H1 (cell line): ENCODE measurements around the gene CACUL1. TPM values are rescaled to one million over a fixed set of nuclear protein-coding genes. Genes with fewer than 3 reads are reported as not detected.

Experiments used
- ASH2L ChIP-seq: fragments of 200-600, 300-600 bp; sonication (generic); IDR thresholded peaks from one replicate; pipeline ENCODE4 v1.7.1; 2017; ENCODE audit warnings: low read length
- BACH1 ChIP-seq: IDR thresholded peaks from 2 replicates; pipeline ENCODE4 v1.6.1; 2012; ENCODE audit warnings: low read length, improper control_type of control experiment
- BCL11A ChIP-seq, 2 experiments: IDR thresholded peaks; one replicate each; pipeline ENCODE4 v1.6.1; 2011; ENCODE audit warnings: low read depth in 2 of 2, low read length in 2 of 2, mild to moderate bottlenecking in 2 of 2
- HDAC2 ChIP-seq, 2 experiments: fragments of 300-600 bp in 1 of 2; sonication (generic) in 1 of 2; IDR thresholded peaks; 2 replicates each; pipeline ENCODE4 v1.6.1; 2011 to 2012; ENCODE audit warnings: low read depth in 2 of 2, low read length in 2 of 2, mild to moderate bottlenecking in 2 of 2, moderate library complexity in 2 of 2, borderline replicate concordance in 1 of 2, inconsistent platforms in 1 of 2
- JUND ChIP-seq: IDR thresholded peaks from 2 replicates; pipeline ENCODE4 v1.6.1; 2011; ENCODE audit warnings: mild to moderate bottlenecking, improper control_type of control experiment, low read length
- POLR2A ChIP-seq, 2 experiments: IDR thresholded peaks; 1 replicate in 1 of 2; 2 replicates in 1 of 2; pipeline ENCODE4 v1.6.1; 2011; ENCODE audit warnings: low read depth in 2 of 2, low read length in 2 of 2, mild to moderate bottlenecking in 2 of 2; ENCODE audit errors: control extremely low read depth in 1 of 2
- TEAD4 ChIP-seq: IDR thresholded peaks from 2 replicates; pipeline ENCODE4 v1.6.1; 2012; ENCODE audit warnings: low read depth, low read length, inconsistent platforms, mixed read lengths
- polyA plus RNA-seq, 7 experiments: library from polyadenylated mRNA; depleted of rRNA in 3 of 7; stranded (reverse) in 5 of 7; unstranded in 2 of 7; fragments of >200 nt in 5 of 7; fragments of 200-250 nt in 2 of 7; gene quantifications; 1 replicate in 5 of 7; 2 replicates in 1 of 7; 4 replicates in 1 of 7; pipeline versions ENCODE4 v1.2.1 to v1.2.3, GENCODE V29; 2011 to 2013; ENCODE audit warnings: missing spikeins in 2 of 7, mixed read lengths in 2 of 7
- total RNA-seq: library from RNA; stranded (reverse); fragmentation: NEBNext Ultra II Directional; extraction: Animal tissue kit (Norgen Biotek cat#: 25700); gene quantifications from 2 replicates; pipeline ENCODE4 v1.2.1, GENCODE V29; 2021
- TF ChIP-seq, protein P1 (sequence below), 3 experiments: IDR thresholded peaks; 1 replicate in 2 of 3; 2 replicates in 1 of 3; pipeline versions ENCODE4 v1.5.1 to v1.6.1; 2011; ENCODE audit warnings: low read length in 3 of 3, mild to moderate bottlenecking in 3 of 3, inconsistent platforms in 2 of 3, low read depth in 1 of 3, moderate library complexity in 1 of 3; ENCODE audit not compliant: insufficient read depth in 1 of 3; ENCODE audit errors: control extremely low read depth in 1 of 3
- TF ChIP-seq, protein P2 (sequence below): IDR thresholded peaks from 2 replicates; pipeline ENCODE4 v1.6.1; 2011; ENCODE audit warnings: low read depth, mild to moderate bottlenecking, low read length; ENCODE audit not compliant: insufficient read depth

CACUL1 gene
- total and polyA plus RNA-seq, 2 of the 8 experiments (the other 6 are each of a cell fraction or from before 2014, with no cell fraction given): 6.5 to 34.2 TPM

DNA sequence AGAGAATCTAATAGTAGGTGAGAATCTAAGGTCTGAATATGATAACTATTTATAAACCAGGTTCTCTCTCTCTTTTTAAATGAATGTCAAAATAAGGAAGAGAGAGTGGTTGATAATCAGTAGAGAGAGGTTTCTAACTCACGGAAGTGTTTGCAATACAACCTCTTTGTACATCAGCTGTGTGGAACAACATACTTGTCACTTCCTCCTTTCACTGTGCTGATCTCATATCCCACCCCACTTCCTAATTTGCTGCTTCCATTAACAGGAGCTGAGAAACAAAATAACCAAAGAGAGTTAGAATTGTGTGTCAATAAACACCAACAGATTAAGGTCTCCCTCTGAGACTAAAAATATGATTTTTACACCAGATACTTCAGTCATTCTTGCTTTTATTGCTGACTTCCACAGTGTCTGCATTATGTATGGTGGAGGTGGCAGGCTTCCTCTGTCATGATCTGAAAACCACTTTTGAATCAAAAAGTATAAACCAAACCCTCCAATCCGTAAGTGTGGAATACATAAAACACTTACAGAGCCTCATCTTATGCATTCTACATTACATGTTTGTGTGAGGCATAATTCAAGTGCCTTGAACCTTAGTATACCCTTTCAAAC lies 25.0 kb downstream of the CACUL1 start (continued):
- TF ChIP-seq HDAC2 (IDR thresholded peaks at IDR 0.05; ENCODE audit: borderline replicate concordance in 1 of 2, low read depth in 2 of 2, low read length in 2 of 2): no peak
- no peak for TF ChIP-seq BACH1
- TF ChIP-seq, protein P1, sequence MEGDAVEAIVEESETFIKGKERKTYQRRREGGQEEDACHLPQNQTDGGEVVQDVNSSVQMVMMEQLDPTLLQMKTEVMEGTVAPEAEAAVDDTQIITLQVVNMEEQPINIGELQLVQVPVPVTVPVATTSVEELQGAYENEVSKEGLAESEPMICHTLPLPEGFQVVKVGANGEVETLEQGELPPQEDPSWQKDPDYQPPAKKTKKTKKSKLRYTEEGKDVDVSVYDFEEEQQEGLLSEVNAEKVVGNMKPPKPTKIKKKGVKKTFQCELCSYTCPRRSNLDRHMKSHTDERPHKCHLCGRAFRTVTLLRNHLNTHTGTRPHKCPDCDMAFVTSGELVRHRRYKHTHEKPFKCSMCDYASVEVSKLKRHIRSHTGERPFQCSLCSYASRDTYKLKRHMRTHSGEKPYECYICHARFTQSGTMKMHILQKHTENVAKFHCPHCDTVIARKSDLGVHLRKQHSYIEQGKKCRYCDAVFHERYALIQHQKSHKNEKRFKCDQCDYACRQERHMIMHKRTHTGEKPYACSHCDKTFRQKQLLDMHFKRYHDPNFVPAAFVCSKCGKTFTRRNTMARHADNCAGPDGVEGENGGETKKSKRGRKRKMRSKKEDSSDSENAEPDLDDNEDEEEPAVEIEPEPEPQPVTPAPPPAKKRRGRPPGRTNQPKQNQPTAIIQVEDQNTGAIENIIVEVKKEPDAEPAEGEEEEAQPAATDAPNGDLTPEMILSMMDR (IDR thresholded peaks at IDR 0.05; ENCODE audit: control extremely low read depth in 1 of 3, insufficient read depth in 1 of 3, low read depth in 1 of 3, low read length in 3 of 3): no peak
- TF ChIP-seq, protein P2, sequence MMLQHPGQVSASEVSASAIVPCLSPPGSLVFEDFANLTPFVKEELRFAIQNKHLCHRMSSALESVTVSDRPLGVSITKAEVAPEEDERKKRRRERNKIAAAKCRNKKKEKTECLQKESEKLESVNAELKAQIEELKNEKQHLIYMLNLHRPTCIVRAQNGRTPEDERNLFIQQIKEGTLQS: no peak
- TF ChIP-seq ASH2L: no peak
- no peak for TF ChIP-seq TEAD4
- no peak for TF ChIP-seq POLR2A (IDR thresholded peaks at IDR 0.05; ENCODE audit: control extremely low read depth in 1 of 2, low read depth in 2 of 2, low read length in 2 of 2)
- TF ChIP-seq JUND: no peak
- TF ChIP-seq BCL11A (IDR thresholded peaks at IDR 0.05; ENCODE audit: low read depth in 2 of 2, low read length in 2 of 2): no peak
